SK-N-MC (cell line): ENCODE results near the gene SDF4.

Source experiments
- EZH2 ChIP-seq: fragments of 200-600 bp; sonication (generic); IDR thresholded peaks from one replicate; pipeline ENCODE4 v1.6.1; 2017; ENCODE audit warnings: antibody characterized with exemption
- FOXP2 ChIP-seq: optimal IDR thresholded peaks from 2 replicates; pipeline ENCODE3; 2011; ENCODE audit warnings: mild to moderate bottlenecking, moderate library complexity; ENCODE audit not compliant: insufficient read depth; ENCODE audit errors: extremely low read length, control extremely low read depth
- POLR2AphosphoS5 ChIP-seq: IDR thresholded peaks from 2 replicates; pipeline ENCODE4 v1.6.1; 2012; ENCODE audit warnings: mild to moderate bottlenecking, low read depth, low read length, borderline replicate concordance

GRCh38 chr1:1168451-1169411, 63.1 kb downstream of the SDF4 start:
- TF ChIP-seq POLR2AphosphoS5, result no peak
- no peak for TF ChIP-seq EZH2
- no peak for TF ChIP-seq FOXP2
